Stimulated activated CD8-positive, alpha-beta memory T cell treated with anti-CD3 and anti-CD28 coated beads, Interleukin-7, amount 100 ng/mL, for 4 hours (primary cell): ENCODE measurements around the gene BCAS3.
"Not testable (repeated sequence)": the region's sequence is repeated elsewhere in the genome, so short reads cannot be mapped to it uniquely, and the experiment has no call there.

ENCODE experiments used
- DNase-seq, 2 donors: peaks; one replicate each; pipeline ENCODE4 v3.0.0-alpha.2; 2020; ENCODE audit warnings: low read depth in 2 of 2

The BCAS3 gene

DNA sequence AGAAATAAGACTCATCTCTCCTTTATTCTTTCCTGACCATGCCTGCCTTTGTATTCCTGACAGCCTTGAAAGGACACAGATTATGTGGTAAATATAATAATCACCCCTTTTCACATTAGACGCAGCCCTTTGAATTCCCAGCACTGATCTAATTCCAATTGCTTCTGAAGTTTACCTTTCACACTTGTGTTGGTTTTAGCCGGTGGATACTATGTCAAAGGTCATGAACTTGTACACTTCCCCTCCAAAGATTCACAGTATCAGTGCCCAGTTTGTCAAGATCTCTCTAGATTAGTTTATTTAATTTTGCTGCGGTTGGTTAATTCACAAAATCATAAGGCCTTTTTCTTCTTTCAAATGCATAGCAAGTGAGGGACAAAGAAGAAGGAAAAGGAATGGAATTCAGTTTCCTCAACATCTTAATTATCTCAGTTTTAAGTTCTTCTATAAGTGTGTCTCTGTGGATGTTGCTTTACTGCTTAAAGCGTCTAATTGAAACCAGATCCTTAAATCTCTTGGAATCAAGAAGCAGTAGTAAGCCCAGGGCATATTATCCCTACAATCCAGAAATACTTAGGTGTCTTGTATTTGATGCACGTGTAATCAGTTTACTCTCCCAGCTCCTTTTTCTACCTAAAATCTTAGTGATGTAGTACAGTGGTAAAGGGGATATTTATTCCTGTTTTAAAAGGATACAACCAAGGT, 547.7 kb downstream of the BCAS3 start:
- no peak for DNase-seq

DNA sequence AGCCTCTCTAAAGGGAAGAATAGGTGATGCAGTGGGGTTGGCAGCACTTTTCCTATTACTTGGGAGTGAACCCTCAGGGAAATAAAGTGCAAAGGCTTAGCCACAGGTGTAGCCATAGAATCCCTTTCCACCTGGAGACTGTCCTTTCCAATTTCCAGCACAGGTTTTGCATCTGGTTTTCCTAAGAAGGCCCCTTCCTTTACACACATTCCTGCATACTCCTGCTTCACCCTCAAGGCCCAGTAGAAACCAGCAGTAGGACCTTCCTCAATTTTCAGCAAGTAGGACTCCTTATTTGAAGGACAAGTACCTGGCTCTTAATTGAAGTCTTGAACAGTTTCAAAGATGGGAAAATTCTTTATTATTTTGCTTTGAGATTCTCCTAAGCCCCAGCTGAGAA, 550.2 kb downstream of the BCAS3 start:
- no peak for DNase-seq

DNA sequence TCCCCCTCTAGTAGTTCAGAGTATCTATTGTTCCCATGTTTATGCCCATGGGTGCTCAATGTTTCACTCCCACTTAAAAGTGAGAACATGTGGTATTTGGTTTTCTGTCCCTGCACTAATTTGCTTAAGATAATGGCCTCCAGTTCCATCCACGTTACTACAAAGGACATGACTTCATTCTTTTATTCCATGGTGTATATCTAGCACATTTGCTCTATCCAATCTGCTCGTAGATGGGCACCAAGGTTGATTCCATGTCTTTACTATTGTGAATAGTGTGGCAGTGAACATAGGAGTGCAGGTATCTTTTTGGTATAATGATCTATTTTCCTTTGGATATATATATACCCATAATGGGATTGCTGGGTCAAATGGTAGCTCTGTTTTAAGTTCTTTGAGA, 552.8 kb downstream of the BCAS3 start:
- no peak for DNase-seq

DNA sequence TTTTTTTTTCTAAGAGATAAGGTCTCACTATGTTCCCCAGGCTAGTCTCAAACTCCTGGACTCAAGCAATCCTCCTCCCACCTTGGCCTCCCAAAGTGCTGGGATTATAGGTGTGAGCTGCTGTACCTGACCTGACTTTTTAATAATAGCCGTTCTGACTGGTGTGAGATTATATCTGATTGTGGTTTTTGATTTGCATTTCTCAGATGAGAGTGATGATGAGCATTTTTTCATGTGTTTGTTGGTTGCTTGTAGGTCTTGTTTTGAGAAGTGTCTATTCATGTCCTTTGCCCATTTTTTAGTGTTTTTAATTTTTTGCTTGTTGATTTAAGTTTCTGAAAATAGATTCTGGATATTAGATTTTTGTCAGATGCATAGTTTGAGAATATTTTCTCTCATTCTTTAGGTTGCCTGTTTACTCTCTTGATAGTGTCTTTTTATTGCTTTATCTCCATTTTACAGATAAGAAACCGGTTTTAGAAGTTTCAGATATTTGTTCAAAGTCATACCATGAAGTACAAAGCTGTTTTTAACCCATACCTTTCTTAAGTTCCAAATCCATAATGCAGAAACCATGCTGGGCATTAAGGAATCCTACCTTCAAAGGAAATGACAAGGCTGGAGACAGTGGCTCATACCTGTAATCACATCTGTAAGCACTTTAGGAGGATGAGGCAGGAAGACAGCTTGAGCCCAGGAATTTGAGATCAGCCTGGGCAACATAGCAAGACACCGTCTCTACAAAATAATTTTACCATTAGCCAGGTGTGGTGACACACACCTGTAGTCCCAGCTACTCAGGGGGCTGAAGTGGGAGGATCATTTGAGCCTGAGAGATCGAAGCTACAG, 553.5 kb downstream of the BCAS3 start:
- no peak for DNase-seq

DNA sequence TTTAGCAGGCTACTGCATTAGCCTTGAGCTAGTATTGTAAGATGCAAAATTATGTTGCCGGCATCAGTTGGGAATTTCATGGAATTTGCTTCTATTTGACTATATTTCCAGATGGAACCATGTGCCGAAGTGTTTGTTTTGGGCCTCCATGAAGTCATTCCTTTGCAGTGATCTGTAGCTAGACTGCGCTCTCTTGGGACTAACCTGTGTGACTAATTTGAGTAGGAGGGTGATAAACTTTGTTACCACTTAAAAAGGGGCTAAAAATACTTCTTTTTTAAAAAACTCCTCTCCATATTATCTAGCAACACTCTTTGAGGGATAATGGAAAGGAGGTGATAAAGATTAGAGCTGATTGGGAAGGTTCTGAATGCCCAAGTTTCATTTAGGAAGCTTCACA, 555.2 kb downstream of the BCAS3 start:
- DNase-seq = no peak

DNA sequence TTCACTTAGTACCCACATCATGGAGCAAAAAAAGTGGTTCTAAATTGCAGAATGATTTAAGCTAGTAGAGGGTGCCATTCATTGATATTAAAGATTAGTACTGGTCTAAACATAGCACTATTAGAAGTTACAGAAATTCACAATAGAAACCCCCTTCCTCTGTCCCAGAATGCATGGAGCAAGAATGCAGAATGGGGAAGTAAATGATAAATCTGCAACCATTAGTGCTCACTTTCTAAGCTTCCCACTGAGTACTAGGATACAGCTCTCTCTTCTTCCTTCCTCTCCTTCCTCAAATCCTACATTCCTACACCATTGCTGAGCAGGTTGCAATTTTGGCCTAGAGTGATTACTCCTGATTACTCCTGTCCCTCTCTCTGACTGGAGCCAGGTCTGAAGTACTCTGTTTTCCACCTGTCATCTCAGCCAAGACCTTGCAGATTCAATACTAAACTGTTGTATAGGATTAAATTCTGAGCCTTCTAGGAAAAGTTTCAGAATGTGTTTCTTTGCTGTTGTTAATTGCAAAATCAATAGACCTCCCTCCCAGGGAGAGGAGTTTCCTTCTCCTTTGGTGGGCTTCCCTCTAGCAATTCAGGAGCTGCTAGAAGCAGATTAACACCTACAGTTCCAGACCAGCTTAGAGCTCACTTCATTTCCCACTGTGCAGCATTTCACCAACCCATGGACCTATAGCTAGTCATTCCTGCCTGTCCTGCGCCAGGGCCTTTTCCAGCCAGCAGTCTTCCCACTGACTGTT, 556.5 kb downstream of the BCAS3 start:
- DNase-seq = no peak

DNA sequence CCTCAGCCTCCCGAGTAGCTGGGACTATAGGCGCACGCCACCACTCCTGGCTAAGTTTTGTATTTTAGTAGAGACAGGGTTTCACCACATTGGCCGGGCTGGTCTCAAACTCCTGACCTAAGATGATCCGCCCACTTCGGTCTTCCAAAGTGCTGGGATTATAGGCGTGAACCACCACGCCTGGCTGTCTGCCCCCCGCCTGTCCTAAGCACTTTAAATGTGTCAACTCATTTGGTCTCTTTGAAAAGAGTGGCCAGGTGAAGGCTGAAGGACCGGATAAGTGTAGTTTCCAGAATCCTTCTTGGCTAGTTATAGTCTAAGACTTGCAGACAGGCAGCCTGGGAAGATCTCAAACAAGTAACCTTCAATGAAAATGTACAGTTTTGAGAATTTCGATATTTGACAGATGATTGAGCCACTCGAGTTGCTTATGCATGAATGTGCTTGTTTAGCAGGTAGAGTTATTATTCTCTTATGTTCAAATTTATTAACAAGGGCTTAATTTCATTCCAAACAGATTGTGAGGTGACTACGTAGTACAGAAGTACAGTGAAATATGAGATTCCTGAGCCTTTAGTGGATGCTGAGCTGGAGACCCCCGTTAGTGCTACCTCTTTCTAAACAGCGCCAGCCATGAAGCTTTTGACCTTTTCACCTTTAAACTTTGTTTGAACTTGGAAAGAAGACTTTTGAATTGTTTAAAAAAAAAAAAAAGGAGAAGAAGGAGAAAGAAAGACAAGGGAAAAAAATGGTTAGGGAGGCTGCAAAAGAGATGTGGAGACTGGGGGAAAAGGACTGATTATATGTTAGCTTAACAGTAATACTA, 557.6 kb downstream of the BCAS3 start:
- DNase-seq = no peak

DNA sequence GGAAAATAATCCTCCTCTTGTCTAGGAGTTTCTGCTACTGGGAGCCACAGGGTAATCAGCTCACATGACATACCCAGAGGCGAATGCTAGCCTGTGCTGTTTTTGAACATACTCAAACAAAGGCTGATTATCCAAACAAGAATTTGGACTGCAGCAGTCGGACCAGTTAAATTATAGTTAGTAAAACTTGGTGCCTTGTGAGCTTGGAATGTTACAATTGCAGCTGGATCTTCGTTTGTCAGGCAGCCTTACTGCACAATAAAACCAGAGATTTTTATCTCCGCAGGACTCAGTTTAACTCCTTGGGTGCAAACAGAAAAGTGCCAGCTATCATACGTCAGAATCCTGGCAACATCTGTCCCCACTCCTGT, 558.2 kb downstream of the BCAS3 start:
- DNase-seq = no peak

DNA sequence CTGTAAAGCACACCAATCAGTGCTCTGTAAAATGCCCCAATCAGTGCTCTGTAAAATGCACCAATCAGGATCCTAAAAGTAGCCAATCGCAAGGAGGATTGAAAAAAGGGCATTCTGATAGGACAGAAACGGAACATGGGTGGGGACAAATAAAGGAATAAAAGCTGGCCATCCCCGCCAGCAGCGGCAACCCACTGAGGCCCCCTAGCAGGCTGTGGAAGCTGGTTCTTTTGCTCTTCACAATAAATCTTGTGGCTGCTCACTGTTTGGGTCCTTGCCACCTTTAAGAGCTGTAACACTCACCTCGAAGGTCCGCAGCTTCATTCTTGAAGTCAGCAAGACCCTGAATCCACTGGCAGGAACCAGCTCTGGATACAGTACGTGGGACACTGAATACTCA, 559.6 kb downstream of the BCAS3 start:
- DNase-seq = no peak

DNA sequence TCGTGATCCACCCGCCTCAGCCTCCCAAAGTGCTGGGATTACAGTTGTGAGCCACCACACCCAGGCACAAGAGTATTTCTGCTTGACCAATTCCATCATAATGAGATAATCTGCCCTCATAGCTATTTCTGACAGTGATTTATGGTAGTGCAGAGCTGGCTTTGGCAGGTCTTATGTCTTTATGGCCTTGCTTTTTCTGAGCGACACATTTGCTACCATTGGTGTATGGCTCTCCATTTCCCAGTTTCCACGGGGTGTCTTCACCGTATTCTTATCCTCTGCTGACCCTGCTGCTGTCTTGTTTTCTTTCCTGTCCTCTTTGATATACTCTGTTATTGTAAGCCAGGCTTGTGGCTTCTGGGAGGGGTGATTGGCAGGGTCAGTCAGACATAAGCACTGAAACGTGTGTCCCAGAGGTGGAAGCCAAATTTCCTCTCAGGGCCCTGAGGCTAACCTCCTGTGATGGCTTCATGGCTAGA, 560.8 kb downstream of the BCAS3 start:
- no peak for DNase-seq

DNA sequence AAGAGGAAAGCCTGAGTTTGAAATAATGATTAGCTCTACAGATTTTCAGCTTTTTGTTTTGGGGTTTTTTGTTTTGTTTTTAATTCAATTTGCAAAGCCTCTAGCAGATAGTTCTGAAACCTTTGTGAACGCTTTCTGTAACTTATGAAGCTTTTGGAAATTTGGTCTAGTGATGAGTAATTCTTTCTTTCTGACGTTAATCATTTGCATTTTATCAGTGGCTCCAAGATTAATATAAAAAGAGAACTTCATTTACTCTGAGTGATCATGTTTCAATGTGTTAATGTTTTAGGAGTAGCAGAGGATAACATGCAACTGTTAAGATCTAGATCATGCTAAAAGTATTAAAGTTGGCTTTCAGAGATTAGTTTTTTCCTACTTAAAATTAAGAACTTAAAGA, 561.7 kb downstream of the BCAS3 start:
- no peak for DNase-seq

DNA sequence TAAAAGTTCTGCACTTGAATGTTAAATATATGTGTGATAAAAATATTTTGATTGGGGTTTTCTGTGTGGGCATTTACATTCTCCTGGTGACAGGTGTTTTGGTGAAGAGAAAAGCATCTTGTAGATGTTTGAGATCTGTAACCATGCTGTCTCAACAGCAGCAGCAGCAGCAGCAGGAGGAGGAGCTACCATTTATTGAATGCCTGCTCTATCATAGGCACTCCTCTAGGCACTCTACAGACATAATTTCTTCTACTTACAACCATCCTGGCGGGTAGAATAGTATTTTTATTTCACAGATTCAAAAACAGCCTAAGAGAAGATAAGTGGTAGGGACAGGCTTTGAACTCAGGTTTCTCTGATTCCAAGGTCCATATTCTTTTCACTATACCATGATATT, 562.3 kb downstream of the BCAS3 start:
- DNase-seq = no peak

DNA sequence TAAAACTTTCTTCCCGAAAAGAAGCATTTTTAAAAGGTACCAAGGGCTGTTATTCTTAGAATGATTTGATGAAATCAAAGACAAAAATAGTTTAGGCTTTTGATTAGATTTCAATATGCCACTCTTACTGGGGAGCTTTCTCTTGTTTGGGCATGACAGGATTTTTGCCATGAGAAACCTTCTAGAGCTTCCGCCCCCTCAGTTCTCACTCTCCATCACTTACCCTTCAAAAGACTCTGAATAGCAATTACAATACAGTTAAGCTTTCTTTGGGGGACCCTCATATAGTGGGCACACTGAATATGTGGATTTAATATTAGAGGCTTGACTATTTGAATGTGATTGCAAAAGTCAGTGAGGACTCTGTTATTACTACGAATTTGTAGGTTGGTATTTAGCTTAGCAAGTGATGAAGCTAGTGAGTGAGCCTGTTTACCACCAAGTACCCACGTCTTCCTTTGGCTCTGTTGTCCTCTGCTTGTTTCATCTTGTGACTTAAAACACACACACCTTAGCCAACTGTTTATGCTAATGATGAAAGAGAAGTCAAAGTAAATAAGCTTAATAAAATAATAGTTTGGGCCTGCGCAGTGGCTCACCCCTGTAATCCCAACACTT, 563.3 kb downstream of the BCAS3 start:
- DNase-seq = no peak

DNA sequence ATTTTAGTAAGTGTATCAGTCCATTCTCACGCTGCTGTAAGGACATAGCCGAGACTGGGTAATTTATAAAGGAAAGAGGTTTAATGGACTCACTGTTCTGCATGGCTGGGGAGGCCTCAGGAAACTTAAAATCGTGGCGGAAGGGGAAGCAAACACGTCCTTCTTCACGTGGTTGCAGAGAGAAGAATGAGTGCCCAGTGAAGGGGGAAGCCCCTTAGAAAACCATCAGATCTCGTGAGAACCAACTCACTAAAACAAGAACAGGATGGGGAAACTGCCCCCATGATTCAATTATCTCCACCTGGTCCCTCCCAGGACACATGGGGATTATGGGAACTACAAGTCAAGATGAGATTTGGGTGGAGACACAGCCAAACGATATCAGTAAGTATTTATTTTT, 567.3 kb downstream of the BCAS3 start:
- DNase-seq = not testable (repeated sequence)

DNA sequence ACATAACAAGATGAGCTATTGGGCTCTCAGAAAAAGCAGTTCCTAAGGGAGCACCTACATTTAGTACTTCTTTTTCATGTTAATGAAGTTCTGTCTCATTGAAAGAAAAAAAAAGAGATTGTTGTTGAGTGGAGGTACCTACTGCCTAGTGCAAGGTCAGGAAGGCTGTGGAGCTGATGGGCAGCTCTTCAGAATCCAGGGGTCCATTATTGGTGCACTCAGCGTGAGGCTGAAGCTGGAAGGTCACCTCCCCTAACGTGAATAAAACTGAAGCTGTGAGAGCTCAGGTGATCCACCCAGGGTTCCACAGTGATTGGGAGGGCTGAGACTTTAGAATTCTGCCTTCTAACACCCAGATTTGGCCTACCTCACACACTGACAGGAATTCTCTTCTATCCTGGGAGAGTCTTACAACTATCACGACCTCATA, 568.1 kb downstream of the BCAS3 start:
- no peak for DNase-seq

DNA sequence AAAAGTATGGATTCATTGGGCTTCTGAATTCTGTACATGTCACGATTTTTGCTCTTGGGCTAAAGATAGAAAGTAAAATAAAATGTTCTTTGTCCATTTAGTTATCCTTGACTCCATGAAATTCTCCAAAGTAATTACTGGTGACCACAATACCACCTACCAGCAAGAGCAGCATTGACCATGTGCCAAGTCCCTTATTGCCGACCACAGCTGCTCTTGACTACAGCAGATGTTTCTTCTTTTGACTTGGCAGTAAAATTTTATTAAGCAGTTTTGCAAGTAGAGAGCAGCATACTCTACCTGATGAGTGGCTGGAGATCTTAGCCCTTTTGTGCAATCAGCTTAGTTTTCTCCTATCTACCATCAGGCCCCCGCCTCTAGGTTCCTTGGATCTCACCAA, 569.8 kb downstream of the BCAS3 start:
- no peak for DNase-seq

DNA sequence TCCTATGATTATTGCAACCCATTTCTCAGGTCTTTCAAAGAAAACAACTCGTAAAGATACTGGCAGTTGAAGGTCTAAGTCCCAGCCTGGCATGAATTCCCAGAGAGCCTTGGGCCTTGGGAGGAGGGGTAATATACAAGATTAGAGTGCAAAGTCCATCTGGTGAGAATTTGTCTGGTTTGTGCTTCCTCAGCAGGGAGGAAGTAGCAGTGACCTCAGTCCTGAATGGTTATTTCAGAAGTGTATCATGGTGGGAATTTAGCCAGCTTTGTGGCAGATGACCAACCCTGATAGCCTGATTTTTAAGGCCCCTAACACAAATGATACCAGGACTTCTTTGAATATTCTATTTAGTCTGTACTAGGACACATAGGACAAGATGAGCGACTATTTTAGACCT, 570.7 kb downstream of the BCAS3 start:
- no peak for DNase-seq

DNA sequence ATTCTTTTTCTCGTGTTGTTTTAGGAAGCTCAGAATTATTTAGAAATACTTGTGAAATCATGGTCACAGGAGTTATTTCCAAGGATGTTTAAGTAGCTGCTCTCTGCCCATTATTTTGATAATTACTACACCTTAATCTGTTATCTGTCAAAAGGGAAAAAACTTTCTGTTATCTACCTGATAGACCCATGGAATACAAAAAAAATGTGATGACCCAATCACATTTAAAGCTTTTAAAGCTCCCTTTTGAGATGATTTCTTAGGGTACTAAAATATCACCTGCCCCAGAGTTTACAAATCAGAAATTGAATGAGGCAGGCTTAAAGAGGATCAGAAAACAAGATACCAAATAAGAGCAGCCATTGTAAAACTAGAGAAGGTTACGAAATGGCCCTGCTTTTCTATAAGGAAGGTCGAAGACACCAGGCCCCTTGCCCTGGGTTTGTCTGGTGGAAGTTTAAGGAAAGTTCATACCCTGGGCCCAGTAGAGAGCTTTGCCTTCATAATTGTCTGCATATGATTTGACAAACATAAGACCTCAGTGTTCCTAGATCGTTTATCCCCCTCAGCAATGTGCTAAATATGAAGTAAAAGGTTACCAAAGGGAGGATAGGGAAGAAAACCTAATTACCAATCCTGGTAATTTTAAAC, 572.1 kb downstream of the BCAS3 start:
- no peak for DNase-seq

DNA sequence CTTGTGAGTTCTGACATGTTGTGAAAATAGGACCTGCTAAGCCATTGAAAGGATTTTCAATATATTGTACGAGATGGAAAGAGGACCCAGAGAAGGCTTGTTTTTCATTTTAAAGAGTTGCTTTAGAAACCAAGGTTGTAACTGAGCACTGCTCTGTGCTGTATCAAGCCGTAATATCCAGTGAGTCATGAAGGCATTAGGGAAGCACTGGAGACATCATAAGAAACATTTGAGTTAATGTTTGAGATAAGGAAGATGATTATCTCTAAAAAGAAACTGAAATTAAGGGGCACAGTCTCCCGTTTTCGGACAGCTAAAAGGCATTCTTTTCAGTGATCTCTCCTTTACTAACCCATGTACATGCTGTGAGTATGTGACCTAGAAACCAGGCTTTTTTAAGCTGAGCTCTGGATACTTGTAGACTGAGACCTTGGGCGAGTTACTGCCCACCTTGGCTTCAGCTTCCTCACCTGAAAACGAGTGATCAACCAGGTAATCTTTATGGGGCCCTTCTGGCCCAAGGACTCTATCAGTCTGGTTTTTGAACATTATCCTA, 572.8 kb downstream of the BCAS3 start:
- DNase-seq = no peak
